Right lung (tissue), 5 donors: Measurements from ENCODE around the gene EDEM2. TPM values are rescaled to one million over a fixed set of nuclear protein-coding genes. Genes with fewer than 3 reads are reported as not detected.
A peak's percentile ranks its signal among the peaks of the same experiment; 100 is the strongest.
"Not testable (repeated sequence)": the region's sequence is repeated elsewhere in the genome, so short reads cannot be mapped to it uniquely, and the experiment has no call there.

ENCODE experiments used
- DNase-seq, 2 donors: peaks; one replicate each; pipeline ENCODE4 v3.0.0-alpha.2; 2013
- polyA plus RNA-seq, 5 donors: library from polyadenylated mRNA; unstranded; fragments of 120-200 nt; gene quantifications; one replicate each; pipeline versions ENCODE4 v1.2.1 to v1.2.3, GENCODE V29; 2013; ENCODE audit warnings: inconsistent platforms in 1 of 5, low replicate concordance in 1 of 5; ENCODE audit not compliant: insufficient read length in 5 of 5, insufficient read depth in 1 of 5

The EDEM2 gene
- polyA plus RNA-seq, 5 donors, result 16.6 to 23.3 (median 19.0) TPM

- DNase-seq, result peak; percentile 79 to 85
These were observed 24.8 kb upstream of the EDEM2 start, which contains the start of gene PROCR for GRCh38 chr20:35171753-35172433. TSS of gene PROCR (plus strand) at chr20:35172072. CDS start at chr20:35172155, 83 bp downstream.

- no peak for DNase-seq
These were observed 24.3 kb upstream of the EDEM2 start for GRCh38 chr20:35171438-35171752.

- not testable (repeated sequence) for DNase-seq
These were observed 21.7 kb upstream of the EDEM2 start for GRCh38 chr20:35168701-35169409.

GRCh38 chr20:35167787-35168186, 20.7 kb upstream of the EDEM2 start:
- no peak for DNase-seq

GRCh38 chr20:35166242-35166830, 19.2 kb upstream of the EDEM2 start:
- peak in 1 of 2 donors; percentile 57 for DNase-seq

- DNase-seq, result no peak
These were observed 18.4 kb upstream of the EDEM2 start for GRCh38 chr20:35165221-35166185.

GRCh38 chr20:35164531-35164930, 17.4 kb upstream of the EDEM2 start:
- DNase-seq, result not testable (repeated sequence)

- not testable (repeated sequence) for DNase-seq
These were observed 13.2 kb upstream of the EDEM2 start for GRCh38 chr20:35160341-35160740.

- DNase-seq, result no peak
These were observed 9.8 kb upstream of the EDEM2 start for GRCh38 chr20:35156978-35157377.

- no peak for DNase-seq
These were observed 8.8 kb upstream of the EDEM2 start for GRCh38 chr20:35155936-35156335.

- DNase-seq, result peak; percentile 77 to 79
These were observed 4.6 kb upstream of the EDEM2 start for GRCh38 chr20:35151736-35152135.

GRCh38 chr20:35150846-35151579, 3.9 kb upstream of the EDEM2 start:
- DNase-seq, result no peak

- DNase-seq, result not testable (repeated sequence)
These were observed 487 bp upstream of the EDEM2 start for GRCh38 chr20:35147575-35148071.

GRCh38 chr20:35146299-35146919, 727 bp downstream of the EDEM2 start:
- peak in 1 of 2 donors; percentile 15 for DNase-seq

- peak; percentile 77 to 86 for DNase-seq
These were observed 2.0 kb downstream of the EDEM2 start for GRCh38 chr20:35145141-35145564.

GRCh38 chr20:35144694-35145093, 2.4 kb downstream of the EDEM2 start:
- no peak for DNase-seq

- no peak for DNase-seq
These were observed 11.1 kb downstream of the EDEM2 start for GRCh38 chr20:35135867-35136586.

GRCh38 chr20:35134880-35135279, 12.3 kb downstream of the EDEM2 start:
- DNase-seq, result no peak

GRCh38 chr20:35134472-35134871, 12.7 kb downstream of the EDEM2 start:
- DNase-seq, result no peak

GRCh38 chr20:35133735-35134134, 13.4 kb downstream of the EDEM2 start:
- DNase-seq, result no peak
